ENCODE results near the gene TENT4A.

TENT4A gene

DNA sequence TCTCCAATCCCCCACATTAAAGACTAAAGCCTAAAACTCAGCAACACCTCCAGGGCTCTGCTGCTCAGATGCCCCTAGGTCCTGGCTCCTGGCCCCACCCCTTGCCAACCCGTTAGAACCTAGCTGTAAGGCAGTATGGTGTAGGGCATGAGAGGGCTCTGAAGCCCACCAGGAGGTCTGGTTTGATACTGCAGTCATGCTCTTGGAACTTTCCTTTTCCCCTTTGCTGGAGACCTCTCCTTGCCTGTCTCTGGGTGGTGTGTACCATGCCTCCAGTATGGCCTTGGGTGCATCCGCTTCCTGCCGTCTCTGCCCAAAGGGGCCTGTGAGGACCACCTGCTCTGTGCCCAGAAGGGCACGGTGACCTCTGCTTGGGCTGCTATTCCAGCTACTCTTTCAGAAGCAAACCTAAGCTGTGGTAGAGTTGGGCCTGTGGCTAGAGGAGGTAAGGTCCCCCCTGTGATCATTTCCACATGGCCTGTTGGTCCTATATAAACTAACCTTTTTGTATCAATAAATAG lies 3.5 kb downstream of the TENT4A start:
- H3K9me3 ChIP-seq: no peaks in the 10 kb centered on the region
- peaks cover 9% of the 10 kb centered on the region for H3K4me1 ChIP-seq
- peaks cover 6% of the 10 kb centered on the region for H3K36me3 ChIP-seq (replicated peaks)
- DNase-seq (ENCODE audit: low spot score in 2 of 2): no peak
- peak overlapping the region; percentile 53 for H3K4me3 ChIP-seq
- in situ Hi-C loops (cut with MboI; ENCODE audit: low sequenced_read_pairs): loop anchor here (5.0 kb wide), 1 partner anchor 84 kb away; the partner anchor contains the start of genes NSUN2 and SRD5A1
- no peaks in the 10 kb centered on the region for H3K27me3 ChIP-seq (ENCODE audit: low read depth)

DNA sequence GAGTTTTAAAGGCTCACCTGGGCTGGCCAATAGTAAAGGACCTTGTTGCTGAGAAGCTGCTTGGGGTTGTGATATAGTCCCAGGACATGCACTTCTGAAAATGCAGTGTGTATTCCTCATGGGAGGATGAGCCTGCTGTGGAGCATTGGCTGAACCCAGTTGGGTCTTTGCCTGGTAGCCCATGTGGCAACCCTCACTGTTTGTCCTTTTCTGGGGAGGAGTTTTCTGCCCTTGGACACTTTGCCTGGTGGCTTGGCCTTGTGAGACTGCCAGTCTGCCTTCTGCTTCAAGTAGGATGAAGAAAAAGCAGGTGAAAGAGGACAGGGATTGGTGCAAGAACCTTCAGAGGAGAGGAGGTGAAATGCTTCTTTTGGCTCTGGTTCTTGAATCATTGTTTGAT lies 4.0 kb downstream of the TENT4A start:
- Histone ChIP-seq H3K9me3 (no peaks in the 10 kb centered on the region), H3K4me1 (peaks cover 15% of the 10 kb centered on the region), H3K4me3 (peak overlapping the region; percentile 2; the same call in 1 of the 2 replicates), H3K27me3 (ENCODE audit: low read depth) (no peaks in the 10 kb centered on the region), H3K36me3 (replicated peaks) (peaks cover 6% of the 10 kb centered on the region)
- in situ Hi-C loops (cut with MboI; ENCODE audit: low sequenced_read_pairs): loop anchor here (5.0 kb wide), 1 partner anchor 85 kb away; the partner anchor contains the start of genes NSUN2 and SRD5A1
- DNase-seq (ENCODE audit: low spot score in 2 of 2): no peak

DNA sequence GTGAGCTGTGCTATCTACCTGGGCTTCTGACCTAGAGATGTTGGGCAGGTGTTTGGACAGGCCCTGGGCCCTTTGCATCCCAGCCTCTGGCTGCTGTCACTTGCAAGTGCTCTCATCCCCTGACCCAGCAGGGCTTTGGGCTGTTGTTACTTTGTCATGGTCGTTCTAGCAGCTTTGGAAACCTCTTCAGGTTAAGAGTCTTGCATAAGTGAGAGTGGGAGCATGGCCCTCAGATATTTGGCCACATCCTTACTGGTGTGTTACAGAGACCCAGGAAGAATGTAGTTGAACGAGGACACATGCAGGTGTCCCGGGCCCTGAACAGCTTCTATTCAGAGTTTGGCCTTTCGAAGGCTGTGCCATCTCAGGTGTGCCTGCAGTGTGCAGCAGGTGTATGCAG lies 4.5 kb downstream of the TENT4A start:
- in situ Hi-C loops (cut with MboI; ENCODE audit: low sequenced_read_pairs): loop anchor here (5.0 kb wide), 1 partner anchor 85 kb away; the partner anchor contains the start of genes NSUN2 and SRD5A1
- H3K36me3 ChIP-seq (replicated peaks): peaks cover 6% of the 10 kb centered on the region
- H3K4me1 ChIP-seq: peaks cover 11% of the 10 kb centered on the region
- H3K27me3 ChIP-seq (ENCODE audit: low read depth): no peaks in the 10 kb centered on the region
- H3K9me3 ChIP-seq: no peaks in the 10 kb centered on the region
- no peak for DNase-seq (ENCODE audit: low spot score in 2 of 2)
- no peak overlapping the region for H3K4me3 ChIP-seq

DNA sequence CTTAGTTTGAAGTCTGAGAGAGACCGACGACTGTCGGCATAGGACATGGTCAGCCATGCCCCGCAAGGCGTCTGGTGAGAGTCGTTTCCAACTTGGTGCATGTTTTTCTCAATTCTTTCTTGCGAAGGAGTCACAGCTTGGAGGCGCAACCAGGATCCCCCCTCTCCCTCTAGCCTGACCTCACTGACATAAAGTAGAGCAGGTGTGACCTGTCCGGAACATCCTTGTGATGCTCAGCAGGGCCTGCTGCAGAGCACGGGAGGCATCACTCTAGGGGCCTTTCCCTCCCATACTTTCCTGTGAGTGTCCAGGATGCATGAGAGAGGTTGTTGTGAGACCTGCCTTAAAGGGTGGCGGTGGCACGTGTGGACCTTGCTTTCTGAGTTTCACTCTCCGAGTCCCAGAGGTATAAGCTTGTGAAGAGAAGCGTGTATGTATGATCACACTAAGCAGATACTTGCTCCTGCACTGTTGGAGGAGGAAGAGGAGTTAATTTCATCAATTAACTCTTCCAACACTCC lies 5.0 kb downstream of the TENT4A start:
- no peaks in the 10 kb centered on the region for H3K27me3 ChIP-seq (ENCODE audit: low read depth)
- in situ Hi-C loops (cut with MboI; ENCODE audit: low sequenced_read_pairs): loop anchor here (5.0 kb wide), 1 partner anchor 86 kb away; the partner anchor contains the start of genes NSUN2 and SRD5A1
- no peak overlapping the region for H3K4me3 ChIP-seq
- peaks cover 11% of the 10 kb centered on the region for H3K4me1 ChIP-seq
- H3K9me3 ChIP-seq: no peaks in the 10 kb centered on the region
- no peak for DNase-seq (ENCODE audit: low spot score in 2 of 2)
- H3K36me3 ChIP-seq (replicated peaks): peaks cover 9% of the 10 kb centered on the region

DNA sequence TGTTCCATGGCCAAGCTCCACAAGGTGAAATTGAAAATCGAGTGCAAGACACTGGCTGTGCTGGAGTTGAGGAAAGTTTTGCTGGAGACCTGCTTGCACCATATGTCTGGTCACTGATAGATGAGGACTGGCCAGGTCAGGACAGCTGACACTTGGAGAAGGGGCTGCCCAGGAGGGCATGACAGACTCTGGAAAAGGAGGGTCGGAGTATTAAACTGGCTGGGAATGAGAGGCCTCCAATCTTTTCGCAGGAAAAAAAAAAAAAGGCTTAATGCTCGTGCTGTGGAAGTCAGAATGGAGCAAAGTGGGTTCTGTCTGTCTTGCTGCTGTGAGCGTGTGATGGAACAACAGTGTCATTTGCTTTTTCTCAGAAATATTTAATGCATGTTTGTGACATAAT lies 5.5 kb downstream of the TENT4A start:
- no peaks in the 10 kb centered on the region for H3K27me3 ChIP-seq (ENCODE audit: low read depth)
- no peak overlapping the region for H3K4me3 ChIP-seq
- in situ Hi-C loops (cut with MboI; ENCODE audit: low sequenced_read_pairs): loop anchor here (5.0 kb wide), 1 partner anchor 86 kb away; the partner anchor contains the start of genes NSUN2 and SRD5A1
- H3K36me3 ChIP-seq (replicated peaks): peaks cover 14% of the 10 kb centered on the region
- H3K4me1 ChIP-seq: peaks cover 11% of the 10 kb centered on the region
- no peak for DNase-seq (ENCODE audit: low spot score in 2 of 2)
- no peaks in the 10 kb centered on the region for H3K9me3 ChIP-seq

DNA sequence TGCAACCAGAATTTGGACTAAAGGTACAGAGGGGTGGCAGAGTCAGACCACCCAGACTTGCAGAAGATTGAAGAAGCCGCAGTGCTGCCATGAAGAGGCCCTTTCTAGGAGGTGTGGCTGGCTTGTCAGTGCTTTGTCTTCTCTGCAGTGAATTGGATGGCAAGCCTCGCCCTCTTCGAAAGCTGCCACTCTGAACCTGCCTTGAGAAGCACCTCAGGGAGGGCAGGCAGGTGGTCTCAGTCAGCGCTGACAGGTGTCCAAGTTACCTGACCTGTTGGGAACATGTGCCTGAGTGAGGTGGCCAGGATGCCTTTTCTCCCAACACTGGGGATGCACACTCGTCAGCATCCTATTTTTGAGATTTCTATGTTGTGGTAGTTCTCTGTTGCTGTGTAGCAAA lies 6.2 kb downstream of the TENT4A start:
- H3K4me1 ChIP-seq: peaks cover 11% of the 10 kb centered on the region
- no peak overlapping the region for H3K4me3 ChIP-seq
- no peaks in the 10 kb centered on the region for H3K9me3 ChIP-seq
- no peaks in the 10 kb centered on the region for H3K27me3 ChIP-seq (ENCODE audit: low read depth)
- in situ Hi-C loops (cut with MboI; ENCODE audit: low sequenced_read_pairs): loop anchor here (5.0 kb wide), 1 partner anchor 87 kb away; the partner anchor contains the start of genes NSUN2 and SRD5A1
- H3K36me3 ChIP-seq (replicated peaks): peaks cover 21% of the 10 kb centered on the region
- DNase-seq (ENCODE audit: low spot score in 2 of 2): no peak

DNA sequence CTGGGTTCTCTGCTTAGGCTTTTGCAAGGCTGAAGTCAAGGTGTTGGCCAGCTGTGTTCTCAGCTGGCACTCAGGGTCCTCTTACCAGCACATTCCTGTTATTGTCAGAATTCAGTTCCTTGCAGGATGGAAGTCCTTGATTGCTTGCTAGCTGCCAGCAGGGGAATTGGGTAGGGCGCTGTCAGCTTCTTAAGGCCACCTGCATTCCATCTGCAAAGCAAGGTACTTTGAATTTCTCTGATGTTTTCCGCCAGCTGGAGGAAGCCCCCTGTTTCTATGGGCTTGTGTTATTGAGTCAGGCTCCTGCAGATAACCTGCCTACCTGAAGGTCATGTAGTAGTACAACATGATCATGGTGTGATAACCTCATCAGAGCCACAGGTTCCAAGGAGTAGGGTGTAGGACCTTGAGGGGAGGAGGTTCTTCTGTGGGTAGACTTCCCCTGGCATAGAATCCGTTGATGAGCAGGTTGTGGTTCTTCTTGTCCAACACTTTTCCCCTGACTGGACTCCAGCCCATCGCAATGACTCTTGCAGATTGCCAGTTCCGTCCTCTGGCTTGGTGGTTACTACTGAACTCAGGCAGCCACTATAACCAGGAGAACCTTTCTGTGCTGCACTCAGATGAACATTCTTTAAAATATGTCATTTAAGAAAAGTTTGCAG lies 6.8 kb downstream of the TENT4A start:
- DNase-seq (ENCODE audit: low spot score in 2 of 2): no peak
- H3K9me3 ChIP-seq: no peaks in the 10 kb centered on the region
- in situ Hi-C loops (cut with MboI; ENCODE audit: low sequenced_read_pairs): loop anchor here (5.0 kb wide), 1 partner anchor 88 kb away; the partner anchor contains the start of genes NSUN2 and SRD5A1
- H3K4me1 ChIP-seq: peaks cover 11% of the 10 kb centered on the region
- H3K36me3 ChIP-seq (replicated peaks): peaks cover 21% of the 10 kb centered on the region
- no peak overlapping the region for H3K4me3 ChIP-seq
- no peaks in the 10 kb centered on the region for H3K27me3 ChIP-seq (ENCODE audit: low read depth)

DNA sequence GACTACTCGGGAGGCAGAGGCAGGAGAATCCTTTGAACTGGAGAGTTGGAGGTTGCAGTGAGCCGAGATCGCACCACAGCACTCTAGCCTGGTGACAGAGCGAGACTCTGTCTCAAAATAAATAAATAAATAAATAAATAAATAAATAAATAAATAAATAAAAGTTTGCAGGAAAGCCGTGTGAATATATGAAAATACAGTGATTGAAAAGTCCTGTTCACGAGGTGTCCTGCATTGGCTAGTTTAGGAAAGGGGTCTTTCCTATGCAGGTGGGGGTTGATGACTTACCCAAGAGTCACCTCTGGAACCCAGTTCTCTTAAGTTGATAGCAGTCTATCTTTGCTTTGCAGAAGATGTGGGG lies 7.3 kb downstream of the TENT4A start:
- H3K4me3 ChIP-seq: no peak overlapping the region
- H3K36me3 ChIP-seq (replicated peaks): peaks cover 22% of the 10 kb centered on the region
- no peaks in the 10 kb centered on the region for H3K27me3 ChIP-seq (ENCODE audit: low read depth)
- peaks cover 11% of the 10 kb centered on the region for H3K4me1 ChIP-seq
- H3K9me3 ChIP-seq: no peaks in the 10 kb centered on the region
- no peak for DNase-seq (ENCODE audit: low spot score in 2 of 2)
- in situ Hi-C loops (cut with MboI; ENCODE audit: low sequenced_read_pairs): no loop called here

DNA sequence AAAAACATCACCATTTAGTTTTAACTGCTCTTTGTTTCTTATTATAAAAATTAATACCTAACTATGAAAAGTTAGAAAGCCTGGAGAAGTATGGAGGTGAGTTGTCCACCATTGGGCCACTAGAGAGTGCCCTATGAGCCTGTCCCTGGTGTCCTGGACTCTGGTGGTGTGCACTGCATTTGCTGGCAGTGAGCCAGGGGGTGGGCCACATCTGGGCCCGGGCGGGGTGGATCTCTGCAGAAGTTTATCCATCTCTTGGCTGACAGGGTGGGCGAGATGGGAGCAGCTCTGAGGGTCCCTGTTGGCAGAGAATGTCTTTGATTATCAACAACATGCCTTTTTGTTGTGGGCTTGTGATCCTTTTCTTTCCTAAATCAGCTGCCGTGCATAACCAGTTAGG lies 8.2 kb downstream of the TENT4A start:
- H3K4me1 ChIP-seq: peaks cover 8% of the 10 kb centered on the region
- H3K27me3 ChIP-seq (ENCODE audit: low read depth): no peaks in the 10 kb centered on the region
- peak in 1 of 2 experiments; percentile 35 for DNase-seq (ENCODE audit: low spot score in 2 of 2)
- no peak overlapping the region for H3K4me3 ChIP-seq
- peaks cover 31% of the 10 kb centered on the region for H3K36me3 ChIP-seq (replicated peaks)
- H3K9me3 ChIP-seq: no peaks in the 10 kb centered on the region
- in situ Hi-C loops (cut with MboI; ENCODE audit: low sequenced_read_pairs): no loop called here

DNA sequence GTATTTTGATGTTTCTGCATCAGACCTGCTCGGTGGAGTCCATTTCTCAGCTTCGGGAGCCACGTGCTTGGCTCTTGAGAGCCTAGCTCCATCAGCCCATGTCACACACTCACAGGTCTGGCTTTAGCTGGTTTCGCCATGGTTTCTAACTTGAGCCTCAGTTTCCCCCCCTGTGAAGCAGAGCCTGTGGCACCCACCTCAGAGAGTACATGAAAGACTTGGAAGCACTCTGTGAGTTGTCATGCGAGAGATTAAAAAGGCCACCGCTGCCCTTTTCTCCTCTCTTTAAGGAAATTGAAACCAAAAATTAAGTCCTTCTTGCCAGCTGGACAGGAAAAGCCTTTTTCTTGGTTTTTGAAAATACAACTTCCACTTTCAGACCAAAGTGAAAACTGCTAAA lies 8.8 kb downstream of the TENT4A start:
- no peak overlapping the region for H3K4me3 ChIP-seq
- no peaks in the 10 kb centered on the region for H3K9me3 ChIP-seq
- peaks cover 26% of the 10 kb centered on the region for H3K36me3 ChIP-seq (replicated peaks)
- no peak for DNase-seq (ENCODE audit: low spot score in 2 of 2)
- in situ Hi-C loops (cut with MboI; ENCODE audit: low sequenced_read_pairs): no loop called here
- H3K27me3 ChIP-seq (ENCODE audit: low read depth): no peaks in the 10 kb centered on the region
- H3K4me1 ChIP-seq: peaks cover 8% of the 10 kb centered on the region

DNA sequence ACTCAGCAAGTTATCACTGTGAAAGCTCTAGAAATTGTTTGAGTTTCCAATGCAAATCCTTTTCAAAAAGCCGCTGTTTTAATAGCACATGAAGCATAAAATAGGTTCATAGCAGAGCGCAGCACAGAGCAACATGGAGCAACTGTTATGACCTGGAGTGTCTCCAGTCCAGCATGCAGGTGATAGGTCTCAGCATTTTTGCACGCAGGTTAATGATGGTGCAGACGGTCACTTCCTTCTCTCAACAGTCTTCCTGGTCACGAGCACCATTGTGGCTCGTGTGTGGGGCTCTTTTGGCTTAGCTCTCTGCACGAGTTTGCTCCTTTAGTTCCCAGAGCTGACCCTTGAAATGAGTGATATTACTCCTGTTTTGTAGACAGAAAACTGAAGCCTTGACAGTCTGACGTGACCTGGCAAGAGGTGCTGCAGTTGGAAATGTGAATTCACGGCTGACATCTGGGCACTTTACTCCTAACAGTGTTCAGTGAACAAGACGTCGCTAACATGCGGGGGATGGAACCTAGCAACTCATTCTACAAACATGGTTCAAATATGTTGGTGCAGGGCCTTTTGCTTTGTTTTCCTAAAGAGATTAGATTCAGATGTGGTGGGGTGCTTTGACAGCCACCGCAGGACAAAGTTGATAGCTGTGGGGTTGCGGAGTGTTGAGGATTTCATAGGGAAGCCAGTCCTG lies 10.0 kb downstream of the TENT4A start:
- peaks cover 25% of the 10 kb centered on the region for H3K36me3 ChIP-seq (replicated peaks)
- in situ Hi-C loops (cut with MboI; ENCODE audit: low sequenced_read_pairs): no loop called here
- H3K9me3 ChIP-seq: no peaks in the 10 kb centered on the region
- peaks cover 8% of the 10 kb centered on the region; the same call in 1 of the 2 replicates for H3K4me1 ChIP-seq
- H3K4me3 ChIP-seq: no peak overlapping the region
- no peak for DNase-seq (ENCODE audit: low spot score in 2 of 2)
- H3K27me3 ChIP-seq (ENCODE audit: low read depth): no peaks in the 10 kb centered on the region

DNA sequence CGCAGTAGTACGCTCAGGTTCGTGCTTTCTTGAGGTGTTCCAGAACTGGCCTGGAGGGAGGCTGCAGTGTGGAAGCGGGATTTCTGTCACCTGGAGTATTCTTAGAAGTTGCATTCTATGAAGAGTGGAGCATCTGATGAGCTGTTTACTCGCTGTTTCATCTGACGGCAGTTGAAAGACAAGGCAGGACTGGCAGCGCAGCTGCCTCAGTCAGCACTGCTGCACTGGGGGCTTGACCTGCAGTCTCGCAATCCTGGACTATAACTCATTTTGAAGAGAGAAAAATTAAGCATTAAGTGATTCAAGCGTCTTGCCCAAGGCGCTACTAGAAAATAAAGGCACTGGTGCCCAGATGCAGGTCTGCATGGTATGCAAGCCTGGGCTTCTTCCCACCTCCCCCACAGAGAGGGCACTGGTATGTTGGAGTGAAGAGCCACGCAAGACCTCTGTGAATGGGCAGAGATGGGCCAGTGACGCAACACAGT lies 10.6 kb downstream of the TENT4A start:
- Histone ChIP-seq H3K9me3 (no peaks in the 10 kb centered on the region), H3K36me3 (replicated peaks) (peaks cover 25% of the 10 kb centered on the region), H3K27me3 (ENCODE audit: low read depth) (no peaks in the 10 kb centered on the region), H3K4me3 (no peak overlapping the region), H3K4me1 (peaks cover 8% of the 10 kb centered on the region; the same call in 1 of the 2 replicates)
- in situ Hi-C loops (cut with MboI; ENCODE audit: low sequenced_read_pairs): no loop called here
- no peak for DNase-seq (ENCODE audit: low spot score in 2 of 2)

DNA sequence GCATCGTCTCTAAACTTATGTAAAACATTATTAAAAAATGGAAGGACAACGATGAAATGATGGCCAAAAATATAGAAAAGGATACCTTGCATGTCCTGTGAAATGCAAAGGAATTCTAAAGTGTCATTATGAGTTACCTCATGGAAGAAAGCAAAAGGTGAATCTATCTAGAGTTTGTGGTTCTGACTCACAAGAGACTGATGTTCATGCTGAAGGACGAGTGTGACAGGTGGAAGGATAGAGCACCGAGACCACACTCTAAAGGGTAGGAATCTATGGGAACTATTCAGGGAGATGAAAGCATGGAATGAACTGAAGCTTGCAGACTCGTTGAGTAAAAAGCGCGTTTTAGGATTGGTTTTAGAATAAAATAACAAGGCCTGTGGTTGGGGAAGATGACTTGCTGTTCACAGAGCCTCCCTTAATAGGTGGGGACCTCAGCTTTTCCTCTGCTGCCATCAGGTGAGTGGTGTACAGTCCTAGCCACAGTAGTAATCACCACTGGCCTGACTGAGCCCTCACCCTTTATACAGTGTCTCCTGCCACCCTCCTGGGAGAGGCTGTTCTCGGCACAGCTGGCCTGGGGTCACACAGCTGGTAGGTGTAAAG lies 11.2 kb downstream of the TENT4A start:
- H3K4me3 ChIP-seq: no peak overlapping the region
- no peak for DNase-seq (ENCODE audit: low spot score in 2 of 2)
- in situ Hi-C loops (cut with MboI; ENCODE audit: low sequenced_read_pairs): no loop called here
- H3K36me3 ChIP-seq (replicated peaks): peaks cover 25% of the 10 kb centered on the region
- peaks cover 8% of the 10 kb centered on the region; the same call in 1 of the 2 replicates for H3K4me1 ChIP-seq
- no peaks in the 10 kb centered on the region for H3K27me3 ChIP-seq (ENCODE audit: low read depth)
- H3K9me3 ChIP-seq: no peaks in the 10 kb centered on the region
